Type B pancreatic cell (in vitro differentiated cells): ENCODE data around the gene METTL15. TPM values are rescaled to one million over a fixed set of nuclear protein-coding genes. Genes with fewer than 3 reads are reported as not detected.
A peak's percentile ranks its signal among the peaks of the same experiment; 100 is the strongest.

Experiments used
- DNase-seq: peaks from one replicate; pipeline ENCODE4 v3.0.0; 2021; ENCODE audit warnings: mixed read lengths; ENCODE audit not compliant: unreplicated experiment; ENCODE audit errors: extremely low spot score
- H3K27ac Mint-ChIP-seq: 2 replicates; pipeline ENCODE4 v1.8.0; 2021; ENCODE audit warnings: mild to moderate bottlenecking, mixed read lengths
- H3K27me3 Mint-ChIP-seq: 2 replicates; pipeline ENCODE4 v1.8.0; 2021; ENCODE audit warnings: mixed read lengths
- H3K36me3 Mint-ChIP-seq: 2 replicates; pipeline ENCODE4 v1.8.0; 2021; ENCODE audit warnings: mixed read lengths
- H3K4me1 Mint-ChIP-seq: one replicate; pipeline ENCODE4 v1.8.0; 2021; ENCODE audit warnings: mixed read lengths; ENCODE audit not compliant: unreplicated experiment
- H3K4me3 Mint-ChIP-seq: 2 replicates; pipeline ENCODE4 v1.8.0; 2021; ENCODE audit warnings: mild to moderate bottlenecking, mixed read lengths
- H3K9me3 Mint-ChIP-seq: 2 replicates; pipeline ENCODE4 v1.8.0; 2021; ENCODE audit warnings: mixed read lengths
- CTCF ChIP-seq: fragments of 200-600 bp; sonication (generic); conservative IDR thresholded peaks from 2 replicates; pipeline ENCODE4 v1.5.0; 2021; ENCODE audit warnings: antibody characterized with exemption, mild to moderate bottlenecking
- long read RNA-seq: library from polyadenylated mRNA; unstranded; transcript quantifications from one replicate; pipeline ENCODE4 v2.0.0, GENCODE V29; 2020
- total RNA-seq: library from RNA; stranded (reverse); gene quantifications from 2 replicates; pipeline ENCODE4 v1.2.1, GENCODE V29; 2021; ENCODE audit warnings: low replicate concordance

The METTL15 gene
- total RNA-seq = 9.5 and 13.4 TPM in 2 replicates
- long read RNA-seq, full-length matches to known transcripts = 5 of 39 reads
- long read RNA-seq, partial matches to known transcripts = 21 of 39 reads
- long read RNA-seq, other reads (novel, unspliced or antisense) = 13 of 39 reads

- peaks cover 43% of the 10 kb centered on the region for H3K4me1 Mint-ChIP-seq
- no peaks in the 10 kb centered on the region for H3K27me3 Mint-ChIP-seq
- peak within 1 kb of the TSS; percentile 92 for H3K4me3 Mint-ChIP-seq
- peak within 1 kb of the TSS; percentile 97 for H3K27ac Mint-ChIP-seq
- H3K36me3 Mint-ChIP-seq = peaks cover 8% of the 10 kb centered on the region
- no peaks in the 10 kb centered on the region for H3K9me3 Mint-ChIP-seq
- no peak for TF ChIP-seq CTCF
- peak; percentile 99 for DNase-seq
These were observed at the start of gene METTL15, which contains the start of gene KIF18A for GRCh38 chr11:28107750-28108618. Gene METTL15, plus strand, starts transcription at chr11:28108388. Its CDS starts 4,947 bp downstream, at chr11:28113335. Gene KIF18A, minus strand, starts transcription at chr11:28108156. Its CDS starts 10,209 bp downstream, at chr11:28097947.

GRCh38 chr11:28071305-28071704, 36.9 kb upstream of the METTL15 start:
- no peak for DNase-seq
- no peaks in the 10 kb centered on the region for H3K27me3 Mint-ChIP-seq
- TF ChIP-seq CTCF = no peak
- no peak overlapping the region for H3K27ac Mint-ChIP-seq
- H3K36me3 Mint-ChIP-seq = peaks cover 7% of the 10 kb centered on the region
- H3K4me3 Mint-ChIP-seq = no peak overlapping the region
- no peaks in the 10 kb centered on the region for H3K4me1 Mint-ChIP-seq
- no peaks in the 10 kb centered on the region for H3K9me3 Mint-ChIP-seq

- Mint-ChIP-seq H3K9me3 (no peaks in the 10 kb centered on the region), H3K36me3 (peaks cover 7% of the 10 kb centered on the region), H3K27ac (no peak overlapping the region), H3K27me3 (no peaks in the 10 kb centered on the region), H3K4me1 (no peaks in the 10 kb centered on the region), H3K4me3 (no peak overlapping the region)
- no peak for DNase-seq
- no peak for TF ChIP-seq CTCF
These were observed 35.9 kb upstream of the METTL15 start for GRCh38 chr11:28072321-28072720.

GRCh38 chr11:28077521-28077920, 30.7 kb upstream of the METTL15 start:
- Mint-ChIP-seq H3K4me3 (no peak overlapping the region), H3K9me3 (no peaks in the 10 kb centered on the region), H3K36me3 (peaks cover 4% of the 10 kb centered on the region), H3K4me1 (no peaks in the 10 kb centered on the region), H3K27me3 (no peaks in the 10 kb centered on the region), H3K27ac (no peak overlapping the region)
- TF ChIP-seq CTCF = no peak
- DNase-seq = no peak

- H3K4me3 Mint-ChIP-seq = no peak overlapping the region
These were observed 25.1 kb upstream of the METTL15 start for GRCh38 chr11:28083118-28083517.

More at GRCh38 chr11:28083118-28083517, 25.1 kb upstream of the METTL15 start:
- Mint-ChIP-seq H3K9me3 (no peaks in the 10 kb centered on the region), H3K36me3 (peaks cover 15% of the 10 kb centered on the region), H3K4me1 (no peaks in the 10 kb centered on the region), H3K27me3 (no peaks in the 10 kb centered on the region), H3K27ac (no peak overlapping the region)
- no peak for DNase-seq
- no peak for TF ChIP-seq CTCF
